IMR-90 (cell line): ENCODE measurements around the gene BCCIP.

Experiments
- TF ChIP-seq, protein P1 (sequence below): fragments of 150-350 bp; IDR thresholded peaks from 2 replicates; pipeline ENCODE4 v1.6.1; 2017; ENCODE audit warnings: mild to moderate bottlenecking, antibody characterized with exemption, low read length, low read depth
- TF ChIP-seq, protein P2 (sequence below): conservative IDR thresholded peaks from 2 replicates; pipeline ENCODE4 v1.5.1; 2012; ENCODE audit warnings: mild to moderate bottlenecking, low read depth, low read length, improper control_type of control experiment

DNA sequence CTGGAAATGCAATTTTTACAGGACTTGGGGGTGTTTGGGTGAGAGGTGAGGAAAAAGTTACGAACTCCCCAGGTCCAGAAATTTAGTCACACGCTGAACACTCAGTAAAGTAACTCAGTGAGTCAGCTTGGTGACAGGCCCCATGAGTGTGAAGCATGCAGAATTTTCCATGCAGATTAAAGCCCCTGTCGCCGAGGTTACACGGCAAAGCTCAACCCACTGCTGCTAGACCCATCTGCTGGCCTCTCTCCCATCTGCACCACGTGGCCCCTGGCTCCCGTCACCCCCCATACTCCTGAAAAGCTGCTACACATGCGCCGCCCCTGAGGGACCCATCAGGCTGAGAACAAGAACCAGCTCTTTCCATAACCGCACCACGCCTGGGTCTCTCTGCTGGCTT lies 40.7 kb upstream of the BCCIP start:
- TF ChIP-seq, protein P1, sequence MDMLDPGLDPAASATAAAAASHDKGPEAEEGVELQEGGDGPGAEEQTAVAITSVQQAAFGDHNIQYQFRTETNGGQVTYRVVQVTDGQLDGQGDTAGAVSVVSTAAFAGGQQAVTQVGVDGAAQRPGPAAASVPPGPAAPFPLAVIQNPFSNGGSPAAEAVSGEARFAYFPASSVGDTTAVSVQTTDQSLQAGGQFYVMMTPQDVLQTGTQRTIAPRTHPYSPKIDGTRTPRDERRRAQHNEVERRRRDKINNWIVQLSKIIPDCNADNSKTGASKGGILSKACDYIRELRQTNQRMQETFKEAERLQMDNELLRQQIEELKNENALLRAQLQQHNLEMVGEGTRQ = peak; percentile 30
- TF ChIP-seq, protein P2, sequence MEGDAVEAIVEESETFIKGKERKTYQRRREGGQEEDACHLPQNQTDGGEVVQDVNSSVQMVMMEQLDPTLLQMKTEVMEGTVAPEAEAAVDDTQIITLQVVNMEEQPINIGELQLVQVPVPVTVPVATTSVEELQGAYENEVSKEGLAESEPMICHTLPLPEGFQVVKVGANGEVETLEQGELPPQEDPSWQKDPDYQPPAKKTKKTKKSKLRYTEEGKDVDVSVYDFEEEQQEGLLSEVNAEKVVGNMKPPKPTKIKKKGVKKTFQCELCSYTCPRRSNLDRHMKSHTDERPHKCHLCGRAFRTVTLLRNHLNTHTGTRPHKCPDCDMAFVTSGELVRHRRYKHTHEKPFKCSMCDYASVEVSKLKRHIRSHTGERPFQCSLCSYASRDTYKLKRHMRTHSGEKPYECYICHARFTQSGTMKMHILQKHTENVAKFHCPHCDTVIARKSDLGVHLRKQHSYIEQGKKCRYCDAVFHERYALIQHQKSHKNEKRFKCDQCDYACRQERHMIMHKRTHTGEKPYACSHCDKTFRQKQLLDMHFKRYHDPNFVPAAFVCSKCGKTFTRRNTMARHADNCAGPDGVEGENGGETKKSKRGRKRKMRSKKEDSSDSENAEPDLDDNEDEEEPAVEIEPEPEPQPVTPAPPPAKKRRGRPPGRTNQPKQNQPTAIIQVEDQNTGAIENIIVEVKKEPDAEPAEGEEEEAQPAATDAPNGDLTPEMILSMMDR = no peak
